WERI-Rb-1 (cell line): ENCODE measurements around the gene ZNF76.

Source experiments
- DNase-seq: peaks from one replicate; pipeline ENCODE4 v3.0.0-alpha.2; 2020
- H3K27ac ChIP-seq: fragments of 250-450 bp; sonication (Bioruptor Pico); 2 replicates; pipeline ENCODE4 v1.5.1; 2020; ENCODE audit warnings: mild to moderate bottlenecking, moderate library complexity
- H3K27me3 ChIP-seq: fragments of 250-450 bp; sonication (Bioruptor Pico); 2 replicates; pipeline ENCODE4 v1.5.1; 2021; ENCODE audit warnings: mild to moderate bottlenecking, low read depth, moderate library complexity; ENCODE audit not compliant: insufficient read depth, severe bottlenecking
- H3K36me3 ChIP-seq: fragments of 250-450 bp; sonication (Bioruptor Pico); 2 replicates; pipeline ENCODE4 v1.5.1; 2020; ENCODE audit warnings: mild to moderate bottlenecking, moderate library complexity
- H3K4me3 ChIP-seq: 2 replicates; pipeline ENCODE4 v1.5.1; 2011; ENCODE audit warnings: low read depth, mild to moderate bottlenecking, control low read depth, low read length
- H3K9me3 ChIP-seq: fragments of 250-450 bp; sonication (Bioruptor Pico); 2 replicates; pipeline ENCODE4 v1.5.1; 2021; ENCODE audit warnings: mild to moderate bottlenecking, moderate library complexity; ENCODE audit not compliant: severe bottlenecking
- CTCF ChIP-seq: IDR thresholded peaks from 2 replicates; pipeline ENCODE4 v1.5.1; 2011; ENCODE audit warnings: low read depth, mild to moderate bottlenecking, control low read depth, inconsistent platforms, low read length

The ZNF76 gene

GRCh38 chr6:35267897-35268296, 8.4 kb downstream of the ZNF76 start:
- Histone ChIP-seq H3K27me3 (no peaks in the 10 kb centered on the region), H3K9me3 (no peaks in the 10 kb centered on the region), H3K4me3 (no peak overlapping the region), H3K36me3 (peaks cover 23% of the 10 kb centered on the region), H3K27ac (no peak overlapping the region)
- no peak for TF ChIP-seq CTCF
- DNase-seq: no peak

- no peaks in the 10 kb centered on the region for H3K27me3 ChIP-seq
- H3K9me3 ChIP-seq: no peaks in the 10 kb centered on the region
- no peak overlapping the region for H3K4me3 ChIP-seq
- H3K36me3 ChIP-seq: peaks cover 26% of the 10 kb centered on the region
- TF ChIP-seq CTCF: no peak
- H3K27ac ChIP-seq: no peak overlapping the region
- no peak for DNase-seq
Measured at GRCh38 chr6:35272005-35272404, 12.5 kb downstream of the ZNF76 start.

GRCh38 chr6:35273822-35274559, 14.5 kb downstream of the ZNF76 start:
- Histone ChIP-seq H3K9me3 (no peaks in the 10 kb centered on the region), H3K27me3 (no peaks in the 10 kb centered on the region), H3K36me3 (peaks cover 27% of the 10 kb centered on the region), H3K4me3 (no peak overlapping the region), H3K27ac (no peak overlapping the region)
- no peak for DNase-seq
- TF ChIP-seq CTCF: no peak

GRCh38 chr6:35275744-35276260, 16.3 kb downstream of the ZNF76 start:
- Histone ChIP-seq H3K4me3 (no peak overlapping the region), H3K27ac (no peak overlapping the region), H3K9me3 (no peaks in the 10 kb centered on the region), H3K36me3 (peaks cover 15% of the 10 kb centered on the region), H3K27me3 (no peaks in the 10 kb centered on the region)
- TF ChIP-seq CTCF: no peak
- DNase-seq: no peak

- H3K27me3 ChIP-seq: no peaks in the 10 kb centered on the region
- H3K4me3 ChIP-seq: no peak overlapping the region
- DNase-seq: no peak
- H3K9me3 ChIP-seq: no peaks in the 10 kb centered on the region
- no peak overlapping the region for H3K27ac ChIP-seq
- H3K36me3 ChIP-seq: peaks cover 37% of the 10 kb centered on the region
- TF ChIP-seq CTCF: no peak
Measured at GRCh38 chr6:35278708-35279107, 19.2 kb downstream of the ZNF76 start.

- TF ChIP-seq CTCF: no peak
- Histone ChIP-seq H3K36me3 (peaks cover 54% of the 10 kb centered on the region), H3K27ac (no peak overlapping the region), H3K27me3 (no peaks in the 10 kb centered on the region), H3K4me3 (no peak overlapping the region), H3K9me3 (no peaks in the 10 kb centered on the region)
- DNase-seq: no peak
Measured at GRCh38 chr6:35280903-35281302, 21.4 kb downstream of the ZNF76 start.
